K562 (cell line): ENCODE data around the gene MPHOSPH6. TPM values are rescaled to one million over a fixed set of nuclear protein-coding genes. Genes with fewer than 3 reads are reported as not detected.

Source experiments
- ATAC-seq: fragments of 200-7000 bp; cut with Tn5 transposase; 3 replicates; pipeline ENCODE4 v1.9.1; 2020; ENCODE audit warnings: moderate library complexity
- BruUV-seq: library from RNA; stranded (reverse); fragments of 400-500 nt; replicated peaks from 2 replicates; lab custom pipeline; 2021; lab: Mats Ljungman, UMichigan
- CTCF ChIA-PET: fragments of 300-600 bp; formaldehyde crosslinking; extraction: SDS; loops from one replicate; lab custom pipeline; 2021; ENCODE audit warnings: low intra/inter-chr PET ratio; lab: Yijun Ruan, JAX
- POLR2A ChIA-PET: fragments of 300-600, 350-650 bp; sonication (Branson Sonifier 250); formaldehyde crosslinking; extraction: SDS; loops from one replicate; lab custom pipeline; 2021; ENCODE audit warnings: antibody characterized with exemption, inconsistent platforms; lab: Yijun Ruan, JAX
- DNase-seq, 4 experiments: peaks; one replicate each; pipeline versions ENCODE4 v3.0.0 to v3.0.0-alpha.2; 2011 to 2018; ENCODE audit warnings: low spot score in 3 of 4, mixed read lengths in 3 of 4; ENCODE audit errors: extremely low read depth in 1 of 4
- FAIRE-seq: peaks from 2 replicates; lab custom pipeline; 2011; peaks lifted over from hg19 to GRCh38; lab: Jason Lieb, UNC
- H2AFZ ChIP-seq: 2 replicates; pipeline ENCODE4 v1.6.0; 2011; ENCODE audit warnings: low read depth, low read length, control low read depth, inconsistent platforms
- H3K27ac ChIP-seq: fragments of 200-600 bp; 3 replicates; pipeline ENCODE4 v1.8.0; 2011; ENCODE audit warnings: low read depth, mild to moderate bottlenecking, control low read depth, inconsistent platforms, low read length, moderate library complexity, mixed read lengths; ENCODE audit errors: extremely low read depth
- H3K27me3 ChIP-seq, 2 experiments: fragments of 300-600 bp in 1 of 2; 2 replicates in 1 of 2; 3 replicates in 1 of 2; pipeline versions ENCODE4 v1.6.0 to v1.8.0; 2011; ENCODE audit warnings: inconsistent platforms in 2 of 2, low read length in 2 of 2, mild to moderate bottlenecking in 1 of 2, mixed read lengths in 1 of 2, moderate library complexity in 1 of 2; ENCODE audit not compliant: control insufficient read depth in 2 of 2, insufficient read depth in 2 of 2
- H3K36me3 ChIP-seq: fragments of 300-600 bp; 3 replicates; pipeline ENCODE4 v1.8.0; 2011; ENCODE audit warnings: mild to moderate bottlenecking, low read length, inconsistent platforms; ENCODE audit not compliant: control insufficient read depth, insufficient read depth
- H3K4me1 ChIP-seq, 2 experiments: fragments of 200-600 bp in 1 of 2; replicated peaks in 1 of 2; 2 replicates in 1 of 2; 3 replicates in 1 of 2; pipeline versions ENCODE4 v1.5.1 to v1.8.0; 2011; ENCODE audit warnings: inconsistent platforms in 2 of 2, low read length in 2 of 2, mild to moderate bottlenecking in 1 of 2, mixed read lengths in 1 of 2, moderate library complexity in 1 of 2; ENCODE audit not compliant: control insufficient read depth in 2 of 2, insufficient read depth in 2 of 2
- H3K4me2 ChIP-seq: 2 replicates; pipeline ENCODE4 v1.6.1; 2011; ENCODE audit warnings: low read length, control low read depth, inconsistent platforms, mixed read lengths; ENCODE audit not compliant: insufficient read depth
- H3K4me3 ChIP-seq: fragments of 200-600 bp; sonication (generic), shearing (Covaris generic); 2 replicates; pipeline ENCODE4 v1.5.1; 2016; ENCODE audit warnings: control low read depth, inconsistent platforms
- H3K79me2 ChIP-seq: fragments of 200-600 bp; 3 replicates; pipeline ENCODE4 v1.8.0; 2011; ENCODE audit warnings: low read length, inconsistent platforms; ENCODE audit not compliant: control insufficient read depth, insufficient read depth
- H3K9ac ChIP-seq, 2 experiments: 2 replicates each; pipeline versions ENCODE4 v1.6.0 to v1.6.1; 2011; ENCODE audit warnings: low read depth in 2 of 2, low read length in 2 of 2, control low read depth in 1 of 2, inconsistent platforms in 1 of 2, mild to moderate bottlenecking in 1 of 2, mixed read lengths in 1 of 2; ENCODE audit not compliant: insufficient read depth in 1 of 2
- H3K9me1 ChIP-seq: one replicate; pipeline ENCODE4 v1.6.0; 2011; ENCODE audit warnings: inconsistent platforms, mild to moderate bottlenecking, low read length, moderate library complexity; ENCODE audit not compliant: control insufficient read depth, insufficient read depth
- H3K9me3 ChIP-seq: replicated peaks from 2 replicates; pipeline ENCODE4 v1.5.1; 2011; ENCODE audit warnings: low read depth, low read length, inconsistent platforms; ENCODE audit not compliant: control insufficient read depth, insufficient read depth
- H4K20me1 ChIP-seq: replicated peaks from 2 replicates; pipeline ENCODE4 v1.6.1; 2011; ENCODE audit warnings: low read length, inconsistent platforms, mixed read lengths; ENCODE audit not compliant: control insufficient read depth, insufficient read depth
- CC2D1A ChIP-seq: fragments of 450-650 bp; IDR thresholded peaks from 2 replicates; pipeline ENCODE4 v1.6.1; 2017; ENCODE audit warnings: mild to moderate bottlenecking
- DNMT1 ChIP-seq: fragments of 450-650 bp; IDR thresholded peaks from 2 replicates; pipeline ENCODE4 v1.6.1; 2016; ENCODE audit warnings: antibody characterized with exemption, mild to moderate bottlenecking
- ELF2 ChIP-seq: fragments of 250-450 bp; sonication (Bioruptor Pico); IDR thresholded peaks from 2 replicates; pipeline ENCODE4 v1.5.0; 2021; ENCODE audit warnings: mild to moderate bottlenecking
- FOXJ2 ChIP-seq: fragments of 200-800 bp; sonication (Bioruptor generic); IDR thresholded peaks from 2 replicates; pipeline ENCODE4 v1.6.1; 2016; ENCODE audit warnings: missing genetic modification characterization, missing compliant biosample characterization
- HNRNPL ChIP-seq: fragments of 200-400 bp; formaldehyde crosslinking; IDR thresholded peaks from 2 replicates; pipeline ENCODE4 v1.6.1; 2017; ENCODE audit warnings: low read depth, mild to moderate bottlenecking, low read length
- MBD2 ChIP-seq: sonication (generic); IDR thresholded peaks from 2 replicates; pipeline ENCODE4 v1.6.1; 2016; ENCODE audit warnings: low read depth, borderline replicate concordance
- NFYB ChIP-seq: IDR thresholded peaks from 2 replicates; pipeline ENCODE4 v1.6.1; 2011; ENCODE audit warnings: mild to moderate bottlenecking, moderate library complexity; ENCODE audit not compliant: insufficient read length; ENCODE audit errors: extremely low read depth
- NR2F6 ChIP-seq: fragments of 450-650 bp; formaldehyde crosslinking; IDR thresholded peaks from 2 replicates; pipeline ENCODE4 v1.4.0; 2020; ENCODE audit warnings: mild to moderate bottlenecking
- UBTF ChIP-seq, 2 experiments: IDR thresholded peaks; 2 replicates each; pipeline ENCODE4 v1.6.1; 2012; ENCODE audit warnings: improper control_type of control experiment in 2 of 2, low read depth in 2 of 2, low read length in 2 of 2, borderline replicate concordance in 1 of 2
- ZFP91 ChIP-seq: sonication (generic); formaldehyde crosslinking; IDR thresholded peaks from 2 replicates; pipeline ENCODE4 v1.8.0; 2022; ENCODE audit warnings: mild to moderate bottlenecking, missing genetic modification reagents
- ZNF23 ChIP-seq: fragments of 250-450 bp; sonication (Bioruptor Pico); IDR thresholded peaks from 2 replicates; pipeline ENCODE4 v1.4.0; 2020; ENCODE audit warnings: mild to moderate bottlenecking
- WGBS: fragments of 100-300 bp; shearing (Covaris generic); methylation state at CpG from one replicate; pipeline ENCODE4 v1.1.6; 2016; ENCODE audit warnings: low coverage, mixed read lengths; ENCODE audit not compliant: insufficient coverage; ENCODE audit errors: missing lambda C conversion rate; 5-methylcytosine and 5-hydroxymethylcytosine counted together
- in situ Hi-C: fragments of 300-500 bp; cut with MboI; formaldehyde crosslinking; loops from 4 replicates; pipeline ENCODE4 v1.15.0; 2018; ENCODE audit warnings: inconsistent platforms, mixed read lengths
- intact Hi-C: fragments of 100-400 bp; cut with micrococcal nuclease; formaldehyde crosslinking; loops from 2 replicates; pipeline ENCODE4 v1.14.2; 2022
- polyA plus RNA-seq, 8 experiments: library from polyadenylated mRNA; depleted of rRNA in 4 of 8; stranded (reverse) in 5 of 8; unstranded in 3 of 8; fragments of >200 nt; fragmentation: Nextera tagmentation in 2 of 8; fragmentation: Illumina TruSeq in 1 of 8; extraction: Ambion mirVana in 2 of 8; extraction: Trizol in 1 of 8; gene quantifications; 2 replicates each; pipeline versions ENCODE4 v1.2.1 to v1.2.3, GENCODE V29; 2011 to 2014; ENCODE audit warnings: inconsistent platforms in 1 of 8, missing spikeins in 1 of 8
- total RNA-seq, 7 experiments: library from RNA; depleted of rRNA in 6 of 7; stranded (reverse); fragments of >200 nt in 6 of 7; fragmentation: Illumina TruSeq in 2 of 7; extraction: Trizol in 2 of 7; gene quantifications; 2 replicates each; pipeline versions ENCODE4 v1.2.1 to v1.2.3, GENCODE V29; 2011 to 2021; ENCODE audit warnings: low replicate concordance in 1 of 7
- TF ChIP-seq, protein P1 (sequence below): fragments of 200-800 bp; sonication (Bioruptor generic); IDR thresholded peaks from 2 replicates; pipeline ENCODE4 v1.6.1; 2017; ENCODE audit warnings: missing genetic modification characterization, missing compliant biosample characterization
- TF ChIP-seq, protein P2 (sequence below): IDR thresholded peaks from 2 replicates; pipeline ENCODE4 v1.6.1; 2014; ENCODE audit warnings: antibody characterized with exemption
- TF ChIP-seq, protein P3 (sequence below): sonication (generic); formaldehyde crosslinking; IDR thresholded peaks from 2 replicates; pipeline ENCODE4 v1.8.1; 2022; ENCODE audit warnings: missing genetic modification reagents

The MPHOSPH6 gene
- total and polyA plus RNA-seq, 9 of the 15 experiments (the other 6 are each of a cell fraction or from before 2014, with no cell fraction given), result 37.0 to 153 (median 76.7) TPM

DNA sequence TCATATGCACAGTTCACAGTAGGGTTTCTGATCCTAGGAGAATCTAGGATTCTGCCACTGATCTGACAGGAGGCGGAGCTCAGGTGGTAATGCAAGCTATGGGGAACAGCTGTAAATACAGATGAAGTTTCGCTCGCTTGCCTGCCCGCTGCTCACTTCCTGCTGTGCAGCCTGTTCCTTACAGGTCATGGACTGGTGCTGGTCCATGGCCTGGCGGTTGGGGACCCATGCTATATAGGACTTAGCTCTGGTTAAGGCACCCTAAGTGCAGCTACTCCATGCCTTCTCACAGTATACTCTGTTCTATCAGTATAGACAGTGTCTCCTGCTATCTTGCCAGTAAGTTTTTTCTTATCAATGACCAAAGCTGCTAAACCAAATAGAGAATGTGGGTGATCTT, 2.4 kb downstream of the MPHOSPH6 start:
- Histone ChIP-seq H3K27ac (no peak overlapping the region), H3K36me3 (peaks cover 45% of the 10 kb centered on the region; the same call in 2 of the 3 replicates), H3K4me3 (no peak overlapping the region), H3K4me1 (peaks cover 5 to 9% of the 10 kb centered on the region in 2 experiments; a peak in 4 of 5 replicates), H3K27me3 (peaks cover 10 to 15% of the 10 kb centered on the region in 2 experiments; a peak in 4 of 5 replicates), H3K9me1 (no peaks in the 10 kb centered on the region), H2AFZ (no peak overlapping the region), H4K20me1 (no peaks in the 10 kb centered on the region), H3K4me2 (no peak overlapping the region), H3K9ac (no peak overlapping the region), H3K79me2 (peaks cover 34% of the 10 kb centered on the region), H3K9me3 (no peaks in the 10 kb centered on the region)
- no peak for DNase-seq
- ChIA-PET CTCF (no interaction called here), POLR2A (interaction anchor here (0.9 to 3.5 kb wide), 2 partner anchors 8 to 12 kb away, joined by 3 to 14 read pairs; no protein-coding TSS in a partner anchor)
- ATAC-seq, result no peak
- 99% methylated on average over 5 of the region's 5 CpGs for WGBS
- BruUV-seq, result no TSS peak
- TF ChIP-seq UBTF (IDR thresholded peaks at IDR 0.05; ENCODE audit: borderline replicate concordance in 1 of 2, low read depth in 2 of 2, low read length in 2 of 2), result no peak
- TF ChIP-seq ZFP91 (CRISPR knock-in tag), result no peak
- TF ChIP-seq FOXJ2 (tag), result no peak
- TF ChIP-seq DNMT1, result no peak
- TF ChIP-seq MBD2, result no peak
- no peak for TF ChIP-seq CC2D1A
- no peak for TF ChIP-seq NR2F6 (CRISPR knock-in tag)
- TF ChIP-seq, protein P1, sequence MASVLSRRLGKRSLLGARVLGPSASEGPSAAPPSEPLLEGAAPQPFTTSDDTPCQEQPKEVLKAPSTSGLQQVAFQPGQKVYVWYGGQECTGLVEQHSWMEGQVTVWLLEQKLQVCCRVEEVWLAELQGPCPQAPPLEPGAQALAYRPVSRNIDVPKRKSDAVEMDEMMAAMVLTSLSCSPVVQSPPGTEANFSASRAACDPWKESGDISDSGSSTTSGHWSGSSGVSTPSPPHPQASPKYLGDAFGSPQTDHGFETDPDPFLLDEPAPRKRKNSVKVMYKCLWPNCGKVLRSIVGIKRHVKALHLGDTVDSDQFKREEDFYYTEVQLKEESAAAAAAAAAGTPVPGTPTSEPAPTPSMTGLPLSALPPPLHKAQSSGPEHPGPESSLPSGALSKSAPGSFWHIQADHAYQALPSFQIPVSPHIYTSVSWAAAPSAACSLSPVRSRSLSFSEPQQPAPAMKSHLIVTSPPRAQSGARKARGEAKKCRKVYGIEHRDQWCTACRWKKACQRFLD (CRISPR knock-in tag), result no peak
- TF ChIP-seq HNRNPL, result no peak
- no peak for TF ChIP-seq NFYB
- no peak for TF ChIP-seq ZNF23 (CRISPR knock-in tag)
- no peak for TF ChIP-seq ELF2 (CRISPR knock-in tag)
- TF ChIP-seq, protein P2, sequence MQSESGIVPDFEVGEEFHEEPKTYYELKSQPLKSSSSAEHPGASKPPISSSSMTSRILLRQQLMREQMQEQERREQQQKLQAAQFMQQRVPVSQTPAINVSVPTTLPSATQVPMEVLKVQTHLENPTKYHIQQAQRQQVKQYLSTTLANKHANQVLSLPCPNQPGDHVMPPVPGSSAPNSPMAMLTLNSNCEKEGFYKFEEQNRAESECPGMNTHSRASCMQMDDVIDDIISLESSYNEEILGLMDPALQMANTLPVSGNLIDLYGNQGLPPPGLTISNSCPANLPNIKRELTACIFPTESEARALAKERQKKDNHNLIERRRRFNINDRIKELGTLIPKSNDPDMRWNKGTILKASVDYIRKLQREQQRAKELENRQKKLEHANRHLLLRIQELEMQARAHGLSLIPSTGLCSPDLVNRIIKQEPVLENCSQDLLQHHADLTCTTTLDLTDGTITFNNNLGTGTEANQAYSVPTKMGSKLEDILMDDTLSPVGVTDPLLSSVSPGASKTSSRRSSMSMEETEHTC, result no peak
- TF ChIP-seq, protein P3, sequence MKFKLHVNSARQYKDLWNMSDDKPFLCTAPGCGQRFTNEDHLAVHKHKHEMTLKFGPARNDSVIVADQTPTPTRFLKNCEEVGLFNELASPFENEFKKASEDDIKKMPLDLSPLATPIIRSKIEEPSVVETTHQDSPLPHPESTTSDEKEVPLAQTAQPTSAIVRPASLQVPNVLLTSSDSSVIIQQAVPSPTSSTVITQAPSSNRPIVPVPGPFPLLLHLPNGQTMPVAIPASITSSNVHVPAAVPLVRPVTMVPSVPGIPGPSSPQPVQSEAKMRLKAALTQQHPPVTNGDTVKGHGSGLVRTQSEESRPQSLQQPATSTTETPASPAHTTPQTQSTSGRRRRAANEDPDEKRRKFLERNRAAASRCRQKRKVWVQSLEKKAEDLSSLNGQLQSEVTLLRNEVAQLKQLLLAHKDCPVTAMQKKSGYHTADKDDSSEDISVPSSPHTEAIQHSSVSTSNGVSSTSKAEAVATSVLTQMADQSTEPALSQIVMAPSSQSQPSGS (CRISPR knock-in tag), result no peak
- no peak for FAIRE-seq
- in situ Hi-C loops (no loop called here), intact Hi-C loops (no loop called here)
